Pancreas (tissue), 10 donors: ENCODE measurements around the gene KCNMA1. TPM values are rescaled to one million over a fixed set of nuclear protein-coding genes. Genes with fewer than 3 reads are reported as not detected.
A peak's percentile ranks its signal among the peaks of the same experiment; 100 is the strongest.

ENCODE experiments used
- ATAC-seq, 4 donors: fragments of 200-7000 bp; cut with Tn5 transposase; one replicate each; pipeline versions ENCODE4 v1.8.0 to v1.9.1; 2020; ENCODE audit warnings: mild to moderate bottlenecking in 4 of 4, moderate library complexity in 4 of 4
- DNase-seq, 6 donors: peaks; one replicate each; pipeline ENCODE4 v3.0.0-alpha.2; 2020
- FAIRE-seq: peaks from 2 replicates; lab custom pipeline; 2012; peaks lifted over from hg19 to GRCh38; lab: Jason Lieb, UNC
- H3K27ac ChIP-seq, 4 donors: fragments of 200-600 bp; sonication (generic); 1 replicate in 3 of 4; 2 replicates in 1 of 4; pipeline versions ENCODE4 v1.5.0 to v1.8.0; 2020
- H3K27me3 ChIP-seq, 4 donors: fragments of 200-600 bp; one replicate each; pipeline ENCODE4 v1.8.0; 2021
- H3K36me3 ChIP-seq, 3 donors: fragments of 200-600 bp; sonication (generic) in 1 of 3; one replicate each; pipeline versions ENCODE4 v1.5.0 to v1.8.0; 2020 to 2021
- H3K4me1 ChIP-seq, 3 donors: fragments of 200-600 bp; one replicate each; pipeline ENCODE4 v1.8.0; 2021
- H3K4me3 ChIP-seq, 4 donors: fragments of 200-600 bp; sonication (generic) in 2 of 4; one replicate each; pipeline versions ENCODE4 v1.5.0 to v1.8.0; 2020 to 2021
- H3K9me3 ChIP-seq, 4 donors: fragments of 200-600 bp; one replicate each; pipeline ENCODE4 v1.8.0; 2021
- WGBS, 2 donors: extraction: QIAGEN DNeasy Blood & Tissue Kit; methylation state at CpG; one replicate each; pipeline ENCODE4 v1.1.7; 2013; 5-methylcytosine and 5-hydroxymethylcytosine counted together
- intact Hi-C, 3 donors: fragments of 100-400 bp; cut with DNase I; formaldehyde crosslinking; loops; one replicate each; pipeline versions ENCODE4 v1.11.1 to v1.14.2; 2022
- polyA plus RNA-seq, 2 donors: library from polyadenylated mRNA; stranded (reverse); fragments of 200-250 nt; gene quantifications; one replicate each; pipeline ENCODE4 v1.2.3, GENCODE V29; 2013
- total RNA-seq, 6 donors: library from RNA; stranded (reverse); fragmentation: NEBNext Ultra II Directional in 4 of 6; extraction: Animal tissue kit (Norgen Biotek cat#: 25700) in 4 of 6; gene quantifications; one replicate each; pipeline versions ENCODE4 v1.2.1 to v1.2.4, GENCODE V29; 2021 to 2023
- TF ChIP-seq, protein P1 (sequence below), 4 donors: fragments of 200-600 bp; sonication (generic) in 3 of 4; IDR thresholded peaks; one replicate each; pipeline versions ENCODE4 v1.5.0 to v1.8.0; 2021; ENCODE audit warnings: antibody characterized with exemption in 4 of 4
- donor health status: healthy with polysubstance abuse.
- donor health status: DM: no; HTN: no; CAD: no; lungs with moderate emphysema.
- donor health status: DM: no; HTN: no; CAD: no.
- donor health status: control.
- donor health status: control.
- donor health status: Bipolar disorder and iron deficiency.
- donor health status: DM: yes; HTN: yes; CAD: no.
- donor health status: DM: no; HTN: no; CAD: no.
- donor health status: DM: no; HTN: no; CAD: no.
- donor health status: DM: yes; HTN: yes; CAD: no.

Gene KCNMA1
- total and polyA plus RNA-seq, 8 donors: 3.5 to 19.4 (median 9.3) TPM

DNA sequence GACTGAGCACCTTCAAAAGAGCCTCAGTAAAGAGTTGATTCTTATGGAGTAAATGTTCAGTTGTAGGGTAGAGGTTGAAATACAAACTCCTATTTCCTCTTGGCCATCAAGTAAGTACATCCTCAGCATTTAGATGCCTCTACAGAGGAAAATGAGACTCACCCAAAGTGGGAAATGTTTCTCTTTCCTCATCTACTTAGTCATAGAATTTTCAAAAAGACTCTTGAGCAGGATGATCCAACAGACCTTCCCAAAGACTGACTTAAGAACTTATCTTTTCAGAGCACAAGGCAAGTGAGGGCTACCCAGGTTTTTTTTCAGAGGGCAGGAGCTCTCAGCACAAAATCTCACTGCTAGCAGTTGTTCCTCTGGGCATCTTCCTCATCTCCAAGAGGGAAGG, 449.1 kb downstream of the KCNMA1 start:
- Histone ChIP-seq H3K4me3 (no peak overlapping the region), H3K36me3 (no peaks in the 10 kb centered on the region), H3K27me3 (no peaks in the 10 kb centered on the region), H3K9me3 (no peaks in the 10 kb centered on the region), H3K27ac (no peak overlapping the region), H3K4me1 (peaks cover 0 to 18% (median 15%) of the 10 kb centered on the region in 3 donors)
- intact Hi-C loops: no loop called here
- TF ChIP-seq, protein P1, sequence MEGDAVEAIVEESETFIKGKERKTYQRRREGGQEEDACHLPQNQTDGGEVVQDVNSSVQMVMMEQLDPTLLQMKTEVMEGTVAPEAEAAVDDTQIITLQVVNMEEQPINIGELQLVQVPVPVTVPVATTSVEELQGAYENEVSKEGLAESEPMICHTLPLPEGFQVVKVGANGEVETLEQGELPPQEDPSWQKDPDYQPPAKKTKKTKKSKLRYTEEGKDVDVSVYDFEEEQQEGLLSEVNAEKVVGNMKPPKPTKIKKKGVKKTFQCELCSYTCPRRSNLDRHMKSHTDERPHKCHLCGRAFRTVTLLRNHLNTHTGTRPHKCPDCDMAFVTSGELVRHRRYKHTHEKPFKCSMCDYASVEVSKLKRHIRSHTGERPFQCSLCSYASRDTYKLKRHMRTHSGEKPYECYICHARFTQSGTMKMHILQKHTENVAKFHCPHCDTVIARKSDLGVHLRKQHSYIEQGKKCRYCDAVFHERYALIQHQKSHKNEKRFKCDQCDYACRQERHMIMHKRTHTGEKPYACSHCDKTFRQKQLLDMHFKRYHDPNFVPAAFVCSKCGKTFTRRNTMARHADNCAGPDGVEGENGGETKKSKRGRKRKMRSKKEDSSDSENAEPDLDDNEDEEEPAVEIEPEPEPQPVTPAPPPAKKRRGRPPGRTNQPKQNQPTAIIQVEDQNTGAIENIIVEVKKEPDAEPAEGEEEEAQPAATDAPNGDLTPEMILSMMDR (IDR thresholded peaks at IDR 0.05): no peak
- no peak for FAIRE-seq
- ATAC-seq: no peak
- DNase-seq: no peak

DNA sequence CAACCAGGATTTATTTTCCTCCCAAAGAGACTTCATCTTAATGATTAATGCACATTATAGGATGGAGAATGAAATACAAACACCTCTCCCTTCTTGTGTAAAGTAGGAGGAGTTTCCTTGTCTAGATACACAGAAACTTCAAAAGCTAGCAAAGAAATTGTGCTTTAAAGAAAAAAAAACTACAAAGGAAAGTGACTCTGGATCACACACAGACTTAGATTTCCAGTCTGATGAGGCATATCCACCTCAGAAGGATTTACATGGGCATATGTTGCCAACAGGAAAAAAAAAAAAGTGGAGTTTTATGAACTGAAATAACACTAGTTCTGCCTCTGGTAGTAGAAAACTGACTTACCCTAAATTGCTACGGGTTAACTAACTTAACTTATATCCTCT, 449.6 kb downstream of the KCNMA1 start:
- FAIRE-seq: no peak
- no peaks in the 10 kb centered on the region for H3K36me3 ChIP-seq
- intact Hi-C loops: no loop called here
- H3K27ac ChIP-seq: peak overlapping the region in 1 of 4 donors; percentile 47
- no peak for DNase-seq
- no peak for ATAC-seq
- TF ChIP-seq, protein P1 (IDR thresholded peaks at IDR 0.05): no peak
- H3K27me3 ChIP-seq: no peaks in the 10 kb centered on the region
- WGBS, 2 donors: 68 to 81% methylated on average over 1 of the region's 1 CpG
- H3K4me1 ChIP-seq: peaks cover 0 to 18% (median 15%) of the 10 kb centered on the region in 3 donors
- H3K4me3 ChIP-seq: no peak overlapping the region
- H3K9me3 ChIP-seq: no peaks in the 10 kb centered on the region

DNA sequence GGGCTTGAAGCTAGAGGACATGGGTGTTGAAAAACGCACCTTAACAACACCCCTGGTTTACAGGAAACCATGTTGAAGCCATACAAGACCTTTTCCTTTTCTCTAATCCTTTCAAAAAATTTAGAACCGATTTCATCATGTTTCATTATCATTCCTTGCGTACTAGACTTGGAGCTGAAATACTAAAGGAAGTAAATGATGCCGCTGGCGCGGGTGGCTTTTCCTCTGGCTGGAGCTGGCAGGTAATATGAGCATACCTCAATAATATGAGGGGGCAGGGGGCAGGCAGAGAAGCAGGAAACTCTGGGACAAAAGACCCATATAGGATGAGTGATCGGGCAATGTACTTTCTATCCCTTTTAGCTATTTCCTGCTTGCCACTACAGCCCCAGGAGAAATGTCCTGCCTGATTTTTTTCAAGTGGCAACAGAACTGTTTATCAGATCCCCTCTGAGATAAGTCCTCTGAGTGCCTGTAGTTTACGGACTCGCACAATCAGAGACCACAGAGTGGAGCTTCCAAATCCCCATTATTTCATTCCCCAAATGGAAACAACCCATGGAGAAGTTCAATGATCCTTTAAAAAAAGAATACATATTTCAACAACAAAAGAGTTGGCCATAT, 450.1 kb downstream of the KCNMA1 start:
- intact Hi-C loops: no loop called here
- TF ChIP-seq, protein P1 (IDR thresholded peaks at IDR 0.05): no peak
- ATAC-seq: peak in 1 of 4 donors; percentile 11
- no peaks in the 10 kb centered on the region for H3K27me3 ChIP-seq
- WGBS, 2 donors: 69 to 72% methylated on average over 9 of the region's 9 CpGs
- H3K27ac ChIP-seq: peak overlapping the region in 2 of 4 donors; percentile 11 to 47
- no peak overlapping the region for H3K4me3 ChIP-seq
- DNase-seq: no peak
- no peaks in the 10 kb centered on the region for H3K9me3 ChIP-seq
- FAIRE-seq: no peak
- no peaks in the 10 kb centered on the region for H3K36me3 ChIP-seq
- peaks cover 0 to 17% (median 15%) of the 10 kb centered on the region in 3 donors for H3K4me1 ChIP-seq

DNA sequence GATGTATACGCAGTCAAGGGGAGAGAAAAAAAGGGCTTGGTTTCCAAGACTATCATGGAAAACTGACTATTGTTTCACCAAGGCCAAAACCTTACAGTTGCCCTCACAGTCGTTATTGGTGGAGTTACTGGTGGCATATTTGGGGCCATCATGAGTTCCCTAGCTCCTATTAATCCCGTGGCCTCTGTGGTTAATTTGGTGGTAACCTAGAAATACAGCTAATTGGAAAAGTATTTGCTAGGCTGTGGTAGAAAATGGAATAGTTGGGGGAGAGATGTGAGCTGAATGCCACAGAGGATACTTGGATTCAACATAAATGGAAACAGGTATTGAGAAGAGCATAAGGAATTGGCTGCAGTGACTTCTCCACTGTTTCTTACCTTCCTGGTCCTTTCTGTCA, 450.7 kb downstream of the KCNMA1 start:
- no peaks in the 10 kb centered on the region for H3K27me3 ChIP-seq
- FAIRE-seq (no peak), ATAC-seq (no peak), DNase-seq (no peak)
- 87 to 90% methylated on average over 3 of the region's 3 CpGs for WGBS, 2 donors
- no peak overlapping the region for H3K4me3 ChIP-seq
- H3K9me3 ChIP-seq: no peaks in the 10 kb centered on the region
- H3K4me1 ChIP-seq: peaks cover 0 to 12% (median 11%) of the 10 kb centered on the region in 3 donors
- no peaks in the 10 kb centered on the region for H3K36me3 ChIP-seq
- H3K27ac ChIP-seq: peak overlapping the region in 1 of 4 donors; percentile 47
- intact Hi-C loops: no loop called here
- TF ChIP-seq, protein P1 (IDR thresholded peaks at IDR 0.05): no peak

DNA sequence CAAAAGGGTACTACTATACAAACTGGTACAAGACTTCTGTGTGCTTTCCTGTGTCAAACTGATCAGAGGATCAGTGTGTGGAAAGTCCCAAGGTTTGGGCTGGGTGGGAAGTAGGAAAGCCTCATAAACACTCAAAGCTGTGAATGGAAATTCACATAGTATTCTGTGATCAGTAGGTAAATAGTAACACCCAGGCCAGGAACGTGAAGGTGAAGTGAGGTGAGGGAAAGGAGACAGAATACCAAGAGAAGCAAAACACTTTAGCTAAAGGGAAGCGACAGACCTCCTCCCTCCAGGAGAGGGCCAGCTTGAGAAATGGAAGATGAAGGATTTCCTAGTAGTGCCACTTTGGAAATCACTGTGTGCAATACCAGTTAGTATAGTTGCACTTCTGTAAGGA, 451.9 kb downstream of the KCNMA1 start:
- Histone ChIP-seq H3K27me3 (no peaks in the 10 kb centered on the region), H3K4me3 (no peak overlapping the region), H3K27ac (no peak overlapping the region), H3K36me3 (no peaks in the 10 kb centered on the region), H3K4me1 (no peaks in the 10 kb centered on the region), H3K9me3 (no peaks in the 10 kb centered on the region)
- TF ChIP-seq, protein P1 (IDR thresholded peaks at IDR 0.05): no peak
- intact Hi-C loops: no loop called here
- DNase-seq: no peak
- FAIRE-seq: no peak
- peak in 3 of 4 donors; percentile 31 to 77 (median 52) for ATAC-seq
- 38 to 43% methylated on average over 2 of the region's 2 CpGs for WGBS, 2 donors
